H9 (cell line): ENCODE results near the gene SLAMF1. TPM values are rescaled to one million over a fixed set of nuclear protein-coding genes. Genes with fewer than 3 reads are reported as not detected.

Experiments used
- DNase-seq: peaks from one replicate; pipeline ENCODE4 v3.0.0-alpha.2; 2017
- H2AFZ ChIP-seq: one replicate; pipeline ENCODE4 v1.6.1; 2013; ENCODE audit warnings: mild to moderate bottlenecking, low read length, control low read depth, moderate library complexity
- H2AK5ac ChIP-seq: 2 replicates; pipeline ENCODE4 v1.6.1; 2013; ENCODE audit warnings: low read length, control low read depth, mixed read lengths; ENCODE audit not compliant: insufficient read length
- H2BK120ac ChIP-seq: one replicate; pipeline ENCODE4 v1.6.1; 2013; ENCODE audit warnings: low read depth, mild to moderate bottlenecking, low read length, control low read depth, inconsistent platforms; ENCODE audit not compliant: poor library complexity, severe bottlenecking
- H2BK12ac ChIP-seq: 2 replicates; pipeline ENCODE4 v1.6.1; 2013; ENCODE audit warnings: low read length, control low read depth, mixed read lengths, low read depth; ENCODE audit not compliant: insufficient read length
- H2BK15ac ChIP-seq: 2 replicates; pipeline ENCODE4 v1.6.1; 2013; ENCODE audit warnings: low read depth, low read length, control low read depth
- H2BK20ac ChIP-seq: one replicate; pipeline ENCODE4 v1.6.1; 2013; ENCODE audit warnings: low read depth, mild to moderate bottlenecking, low read length, control low read depth, inconsistent platforms; ENCODE audit not compliant: poor library complexity, severe bottlenecking
- H2BK5ac ChIP-seq: 2 replicates; pipeline ENCODE4 v1.6.1; 2013; ENCODE audit warnings: low read length, control low read depth, mixed read lengths; ENCODE audit not compliant: insufficient read length
- H3K14ac ChIP-seq: 2 replicates; pipeline ENCODE4 v1.6.1; 2013; ENCODE audit warnings: low read length, control low read depth; ENCODE audit not compliant: insufficient read depth
- H3K18ac ChIP-seq: 2 replicates; pipeline ENCODE4 v1.6.1; 2013; ENCODE audit warnings: low read depth, mild to moderate bottlenecking, mixed read lengths, low read length, control low read depth; ENCODE audit not compliant: insufficient read length
- H3K23ac ChIP-seq: 2 replicates; pipeline ENCODE4 v1.6.1; 2013; ENCODE audit warnings: low read length, control low read depth, mixed read lengths, low read depth; ENCODE audit not compliant: insufficient read length
- H3K23me2 ChIP-seq: 2 replicates; pipeline ENCODE4 v1.6.1; 2013; ENCODE audit warnings: low read depth, mild to moderate bottlenecking, mixed read lengths, low read length, control low read depth; ENCODE audit not compliant: insufficient read length, poor library complexity, severe bottlenecking
- H3K27ac ChIP-seq: 2 replicates; pipeline ENCODE4 v1.5.1; 2013; ENCODE audit warnings: low read length, control low read depth, mixed read lengths, low read depth; ENCODE audit not compliant: insufficient read length
- H3K27me3 ChIP-seq: 2 replicates; pipeline ENCODE4 v1.6.1; 2013; ENCODE audit warnings: low read length, control low read depth, inconsistent platforms; ENCODE audit not compliant: insufficient read depth
- H3K4ac ChIP-seq: 2 replicates; pipeline ENCODE4 v1.6.1; 2013; ENCODE audit warnings: low read depth, mild to moderate bottlenecking, control low read depth, inconsistent platforms, low read length, moderate library complexity
- H3K4me1 ChIP-seq: 2 replicates; pipeline ENCODE4 v1.6.1; 2013; ENCODE audit warnings: low read length, control low read depth, inconsistent platforms; ENCODE audit not compliant: insufficient read depth
- H3K4me2 ChIP-seq: 2 replicates; pipeline ENCODE4 v1.6.1; 2013; ENCODE audit warnings: low read length, control low read depth, mixed read lengths; ENCODE audit not compliant: insufficient read length, insufficient read depth
- H3K56ac ChIP-seq: 2 replicates; pipeline ENCODE4 v1.6.1; 2013; ENCODE audit warnings: low read depth, mild to moderate bottlenecking, mixed read lengths, low read length, control low read depth; ENCODE audit not compliant: insufficient read length
- H3K79me1 ChIP-seq: 2 replicates; pipeline ENCODE4 v1.6.1; 2013; ENCODE audit warnings: low read depth, mild to moderate bottlenecking, moderate library complexity, low read length, control low read depth, inconsistent platforms; ENCODE audit not compliant: insufficient read depth, poor library complexity, severe bottlenecking
- H3K79me2 ChIP-seq: 2 replicates; pipeline ENCODE4 v1.6.1; 2013; ENCODE audit warnings: low read length, control low read depth, inconsistent platforms; ENCODE audit not compliant: insufficient read depth
- H3K9ac ChIP-seq: 2 replicates; pipeline ENCODE4 v1.6.1; 2013; ENCODE audit warnings: low read length, control low read depth, mixed read lengths; ENCODE audit not compliant: insufficient read length; ENCODE audit errors: extremely low read depth
- H3K9me3 ChIP-seq: one replicate; pipeline ENCODE4 v1.6.1; 2013; ENCODE audit warnings: low read depth, low read length, inconsistent platforms; ENCODE audit not compliant: control insufficient read depth
- H3T11ph ChIP-seq: one replicate; pipeline ENCODE4 v1.6.1; 2013; ENCODE audit warnings: mild to moderate bottlenecking, low read length, control low read depth, inconsistent platforms
- H4K20me1 ChIP-seq: one replicate; pipeline ENCODE4 v1.6.1; 2013; ENCODE audit not compliant: control insufficient read depth, insufficient read length, insufficient read depth
- H4K5ac ChIP-seq: 2 replicates; pipeline ENCODE4 v1.6.1; 2013; ENCODE audit warnings: low read depth, mild to moderate bottlenecking, mixed read lengths, low read length, control low read depth; ENCODE audit not compliant: insufficient read length
- H4K8ac ChIP-seq: replicated peaks from 2 replicates; pipeline ENCODE4 v1.6.1; 2013; ENCODE audit warnings: low read length, control low read depth, mixed read lengths, low read depth; ENCODE audit not compliant: insufficient read length
- H4K91ac ChIP-seq: 2 replicates; pipeline ENCODE4 v1.6.1; 2013; ENCODE audit warnings: low read depth, mild to moderate bottlenecking, moderate library complexity, mixed read lengths, low read length, control low read depth; ENCODE audit not compliant: insufficient read length
- H3K27ac Mint-ChIP-seq, 3 experiments: 2 replicates in 2 of 3; 3 replicates in 1 of 3; pipeline ENCODE4 v1.8.0; 2020 to 2021; ENCODE audit warnings: mixed read lengths in 3 of 3, mild to moderate bottlenecking in 1 of 3, moderate library complexity in 1 of 3
- H3K27me3 Mint-ChIP-seq: 2 replicates; pipeline ENCODE4 v1.8.0; 2021; ENCODE audit warnings: low read depth, mild to moderate bottlenecking, moderate library complexity, mixed read lengths
- H3K36me3 Mint-ChIP-seq, 3 experiments: 2 replicates in 2 of 3; 3 replicates in 1 of 3; pipeline ENCODE4 v1.8.0; 2020 to 2021; ENCODE audit warnings: low read depth in 3 of 3, mixed read lengths in 3 of 3; ENCODE audit not compliant: insufficient read depth in 1 of 3
- H3K4me1 Mint-ChIP-seq, 2 experiments: 2 replicates each; pipeline ENCODE4 v1.8.0; 2020; ENCODE audit warnings: mixed read lengths in 2 of 2
- H3K4me3 Mint-ChIP-seq, 2 experiments: 2 replicates in 1 of 2; 3 replicates in 1 of 2; pipeline ENCODE4 v1.8.0; 2020 to 2021; ENCODE audit warnings: mild to moderate bottlenecking in 2 of 2, mixed read lengths in 2 of 2, moderate library complexity in 1 of 2
- H3K9me3 Mint-ChIP-seq, 2 experiments: 2 replicates in 1 of 2; 3 replicates in 1 of 2; pipeline ENCODE4 v1.8.0; 2020; ENCODE audit warnings: mild to moderate bottlenecking in 2 of 2, mixed read lengths in 2 of 2, moderate library complexity in 1 of 2
- WGBS: extraction: QIAGEN DNeasy Blood & Tissue Kit; methylation state at CpG from one replicate; pipeline ENCODE4 v1.1.7; 2013; ENCODE audit warnings: missing lambda C conversion rate, low lambda C conversion rate, mixed read lengths; ENCODE audit not compliant: insufficient read length; ENCODE audit errors: extremely low coverage; 5-methylcytosine and 5-hydroxymethylcytosine counted together
- total RNA-seq: library from RNA; stranded (reverse); gene quantifications from 2 replicates; pipeline ENCODE4 v1.2.1, GENCODE V29; 2021
- TF ChIP-seq, protein P1 (sequence below): fragments of 200-600 bp; sonication (generic); conservative IDR thresholded peaks from 3 replicates; pipeline ENCODE4 v1.8.0; 2021; ENCODE audit warnings: antibody characterized with exemption, mild to moderate bottlenecking

The SLAMF1 gene
- total RNA-seq, 1 experiment from 2014 or later: not detected

DNA sequence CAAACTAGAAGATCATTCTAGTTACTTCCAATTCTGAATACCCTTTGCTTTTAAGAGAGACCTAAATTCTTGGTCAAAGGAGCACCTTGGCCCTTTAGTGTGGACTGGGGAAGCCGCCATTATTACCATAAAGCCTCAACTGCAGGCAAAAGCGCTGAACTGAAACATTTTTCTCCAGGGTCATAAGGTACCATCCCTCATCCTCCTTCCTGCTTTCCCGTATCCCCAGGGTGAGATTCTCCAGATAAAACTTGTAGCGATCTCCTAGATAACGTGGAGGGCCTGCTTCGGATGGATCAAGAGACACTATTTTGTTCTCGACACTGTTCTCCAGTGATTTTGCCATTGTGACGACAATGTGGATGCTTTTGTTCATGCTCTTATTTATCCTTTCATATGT, 9.8 kb downstream of the SLAMF1 start:
- Mint-ChIP-seq H3K27ac (no peak overlapping the region; a peak in 1 of 7 replicates), H3K36me3 (no peaks in the 10 kb centered on the region; a peak in 1 of 7 replicates), H3K4me1 (peaks cover 18 to 20% of the 10 kb centered on the region in 2 experiments), H3K27me3 (peaks cover 1% of the 10 kb centered on the region; the same call in 1 of the 2 replicates), H3K4me3 (no peak overlapping the region), H3K9me3 (no peaks in the 10 kb centered on the region)
- no peak overlapping the region for H3K18ac ChIP-seq
- no peak overlapping the region for H2AFZ ChIP-seq
- no peak overlapping the region for H3K4me2 ChIP-seq
- H3K9me3 ChIP-seq: no peaks in the 10 kb centered on the region
- H4K20me1 ChIP-seq: no peaks in the 10 kb centered on the region
- no peak overlapping the region for H3K14ac ChIP-seq
- H3K23me2 ChIP-seq: no peaks in the 10 kb centered on the region
- H2BK15ac ChIP-seq: no peak overlapping the region
- no peak overlapping the region for H3K23ac ChIP-seq
- H3T11ph ChIP-seq: no peak overlapping the region
- H2BK12ac ChIP-seq: no peak overlapping the region
- no peak overlapping the region for H4K8ac ChIP-seq
- no peak overlapping the region for H3K9ac ChIP-seq
- no CpG with 5 or more reads among the region's 8 CpGs for WGBS
- no peaks in the 10 kb centered on the region; the same call in 1 of the 2 replicates for H3K27me3 ChIP-seq
- no peak overlapping the region for H3K4ac ChIP-seq
- no peak for DNase-seq
- H3K79me2 ChIP-seq: no peaks in the 10 kb centered on the region
- no peak overlapping the region for H4K91ac ChIP-seq
- H3K27ac ChIP-seq: no peak overlapping the region
- no peak overlapping the region for H2BK20ac ChIP-seq
- H2BK5ac ChIP-seq: no peak overlapping the region
- no peak overlapping the region for H4K5ac ChIP-seq
- H3K56ac ChIP-seq: no peak overlapping the region
- TF ChIP-seq, protein P1, sequence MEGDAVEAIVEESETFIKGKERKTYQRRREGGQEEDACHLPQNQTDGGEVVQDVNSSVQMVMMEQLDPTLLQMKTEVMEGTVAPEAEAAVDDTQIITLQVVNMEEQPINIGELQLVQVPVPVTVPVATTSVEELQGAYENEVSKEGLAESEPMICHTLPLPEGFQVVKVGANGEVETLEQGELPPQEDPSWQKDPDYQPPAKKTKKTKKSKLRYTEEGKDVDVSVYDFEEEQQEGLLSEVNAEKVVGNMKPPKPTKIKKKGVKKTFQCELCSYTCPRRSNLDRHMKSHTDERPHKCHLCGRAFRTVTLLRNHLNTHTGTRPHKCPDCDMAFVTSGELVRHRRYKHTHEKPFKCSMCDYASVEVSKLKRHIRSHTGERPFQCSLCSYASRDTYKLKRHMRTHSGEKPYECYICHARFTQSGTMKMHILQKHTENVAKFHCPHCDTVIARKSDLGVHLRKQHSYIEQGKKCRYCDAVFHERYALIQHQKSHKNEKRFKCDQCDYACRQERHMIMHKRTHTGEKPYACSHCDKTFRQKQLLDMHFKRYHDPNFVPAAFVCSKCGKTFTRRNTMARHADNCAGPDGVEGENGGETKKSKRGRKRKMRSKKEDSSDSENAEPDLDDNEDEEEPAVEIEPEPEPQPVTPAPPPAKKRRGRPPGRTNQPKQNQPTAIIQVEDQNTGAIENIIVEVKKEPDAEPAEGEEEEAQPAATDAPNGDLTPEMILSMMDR: no peak
- no peaks in the 10 kb centered on the region for H3K79me1 ChIP-seq
- no peak overlapping the region for H2AK5ac ChIP-seq
- no peaks in the 10 kb centered on the region; the same call in 1 of the 2 replicates for H3K4me1 ChIP-seq
- no peak overlapping the region for H2BK120ac ChIP-seq
